ENCODE measurements around the gene MRPL37.
"Not testable (repeated sequence)": the region's sequence is repeated elsewhere in the genome, so short reads cannot be mapped to it uniquely, and the experiment has no call there.

MRPL37 gene

DNA sequence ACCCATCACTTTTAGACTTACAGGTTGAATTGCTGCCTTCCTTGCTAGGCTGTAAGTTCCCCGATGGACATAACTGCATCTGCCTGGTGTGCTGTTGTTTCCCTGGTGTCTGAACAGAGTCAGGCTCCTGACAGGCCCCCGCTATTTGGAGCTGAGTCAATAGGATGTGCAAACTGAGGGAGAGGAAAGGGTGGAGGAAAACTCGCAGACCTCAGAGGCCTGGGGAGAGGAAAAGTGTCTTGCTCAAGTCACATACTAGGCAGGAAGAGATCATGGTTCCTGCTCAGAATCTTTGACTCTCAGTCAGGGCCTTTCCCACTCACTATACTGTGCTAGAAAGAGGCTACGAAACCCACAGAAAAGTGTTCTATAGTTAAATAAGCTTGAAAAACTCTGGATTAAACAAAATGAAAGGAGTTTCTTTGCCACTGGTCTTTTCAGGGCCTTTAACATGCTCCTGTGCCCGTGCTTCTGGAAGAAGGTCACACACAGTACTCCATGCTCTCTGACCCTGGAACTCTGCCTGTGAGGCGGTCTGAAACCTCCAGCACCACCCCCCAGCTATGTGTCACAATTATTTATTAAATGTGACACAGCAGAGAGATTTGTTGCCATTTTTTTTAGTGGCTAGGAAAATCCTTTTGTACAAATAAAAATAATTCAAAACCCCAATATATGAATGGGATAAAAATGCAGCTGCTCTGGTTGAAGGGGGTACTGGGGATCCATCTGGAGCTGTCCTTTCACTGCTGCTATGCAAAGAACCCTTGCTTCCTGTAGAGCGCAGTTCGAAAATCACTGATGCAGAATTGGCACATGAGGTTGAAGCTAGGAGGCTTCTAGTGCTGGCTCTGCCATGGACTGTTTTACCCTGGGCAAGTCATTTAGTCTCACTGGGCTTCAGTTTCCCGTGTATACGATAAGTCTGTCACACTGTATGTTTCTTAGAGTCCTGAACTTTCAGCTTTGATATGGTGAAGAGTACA, 27.1 kb upstream of the MRPL37 start:
- no peak for DNase-seq

GRCh38 chr1:54173681-54174080, 26.3 kb upstream of the MRPL37 start:
- no peak for DNase-seq

GRCh38 chr1:54174106-54174505, 25.9 kb upstream of the MRPL37 start:
- DNase-seq: no peak

GRCh38 chr1:54176621-54177327, 23.2 kb upstream of the MRPL37 start:
- DNase-seq: no peak

- no peak for DNase-seq
These were observed 22.2 kb upstream of the MRPL37 start for GRCh38 chr1:54177726-54178125.

- no peak for DNase-seq
These were observed 21.5 kb upstream of the MRPL37 start for GRCh38 chr1:54178296-54179070.

- no peak for DNase-seq
These were observed 19.1 kb upstream of the MRPL37 start for GRCh38 chr1:54180701-54181360.

- no peak for DNase-seq
These were observed 13.9 kb upstream of the MRPL37 start for GRCh38 chr1:54186056-54186455.

DNA sequence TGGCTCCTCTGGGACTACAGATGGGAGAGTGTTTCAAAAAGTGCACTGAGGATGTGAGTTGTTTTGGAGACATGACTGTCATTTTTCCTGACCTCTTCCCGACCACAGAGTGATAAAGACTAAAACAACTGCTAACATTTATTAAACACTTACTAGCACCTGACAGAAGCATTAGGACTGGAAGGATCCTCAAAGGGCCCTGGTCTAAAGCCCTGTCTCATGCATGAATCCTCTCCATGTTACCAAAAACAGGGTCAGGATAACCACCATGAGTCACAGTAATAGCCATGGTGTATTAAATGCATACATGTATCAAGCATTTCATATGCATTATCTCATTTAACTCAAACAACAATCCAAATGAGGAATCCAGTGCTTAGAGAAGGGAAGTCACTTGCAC, 11.7 kb upstream of the MRPL37 start:
- no peak for DNase-seq

- no peak for DNase-seq
These were observed 9.4 kb upstream of the MRPL37 start for GRCh38 chr1:54190526-54190925.

- DNase-seq: no peak
These were observed 8.4 kb upstream of the MRPL37 start for GRCh38 chr1:54191525-54191924.

DNA sequence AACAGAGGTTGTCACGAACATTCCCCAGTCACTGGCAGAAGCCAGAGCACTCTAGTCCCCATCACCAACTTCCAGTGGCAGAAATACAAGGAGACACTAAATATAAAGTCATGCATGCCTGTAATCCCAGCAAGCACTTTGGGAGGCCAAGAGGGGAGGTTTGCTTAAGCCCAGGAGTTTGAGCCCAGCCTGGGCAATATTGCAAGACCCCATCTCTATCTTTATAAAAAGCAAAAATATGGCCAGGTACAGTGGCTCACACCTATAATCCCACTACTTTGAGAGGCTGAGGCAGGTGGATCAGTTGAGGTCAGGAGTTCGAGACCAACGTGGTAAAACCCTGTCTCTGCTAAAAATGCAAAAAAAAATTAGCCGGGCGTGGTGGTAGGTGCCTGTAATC, 6.5 kb upstream of the MRPL37 start:
- no peak for DNase-seq

DNA sequence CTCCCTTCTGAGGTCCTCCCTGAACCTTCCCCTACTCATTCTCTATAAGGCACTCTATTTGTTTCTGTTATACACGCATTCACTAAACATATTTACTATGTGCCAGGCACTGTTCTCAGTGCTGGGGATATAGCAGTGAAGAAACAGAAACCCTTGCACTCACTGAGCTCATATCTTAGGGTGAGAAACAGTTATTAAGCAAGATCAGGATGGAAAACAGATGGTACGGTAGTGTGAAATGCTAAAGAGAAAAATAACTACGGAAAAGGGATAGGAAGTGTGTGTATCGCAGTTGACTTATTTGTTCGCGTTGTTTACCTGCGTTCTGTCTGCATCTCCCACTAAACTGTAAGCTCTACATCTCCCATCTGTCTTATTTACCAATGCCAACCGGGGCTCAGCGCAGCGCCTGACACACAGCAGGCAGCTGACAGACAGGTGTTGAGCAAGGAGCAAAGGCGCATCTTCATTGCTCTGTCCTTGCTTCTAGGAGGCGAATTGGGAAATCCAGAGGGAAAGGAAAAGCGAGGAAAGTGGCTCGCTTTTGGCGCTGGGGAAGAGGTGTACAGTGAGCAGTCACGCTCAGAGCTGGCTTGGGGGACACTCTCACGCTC, 709 bp upstream of the MRPL37 start:
- no peak for DNase-seq

DNA sequence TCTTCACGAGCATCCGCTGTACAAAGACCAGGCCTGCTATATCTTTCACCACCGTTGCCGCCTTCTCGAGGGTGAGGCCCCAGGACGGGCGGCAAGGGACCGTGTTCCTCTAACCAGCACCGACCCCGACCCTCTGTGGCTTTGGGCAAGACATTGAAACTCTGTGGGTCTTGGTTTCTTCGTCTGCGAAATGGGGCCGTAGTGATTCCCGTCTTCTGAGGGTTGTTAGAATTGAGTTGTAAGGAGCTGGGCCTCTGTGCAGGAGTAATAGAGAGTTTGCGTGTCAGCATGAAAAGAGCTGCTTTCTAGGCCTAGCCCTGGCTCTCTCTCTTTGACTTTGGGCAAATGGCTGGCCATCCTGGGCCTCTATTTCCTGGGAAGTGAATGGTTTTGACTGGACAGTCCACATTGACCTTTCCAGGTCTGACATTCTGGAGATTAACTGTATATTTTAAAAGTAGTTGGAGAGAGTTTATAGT, 591 bp downstream of the MRPL37 start:
- DNase-seq: no peak

DNA sequence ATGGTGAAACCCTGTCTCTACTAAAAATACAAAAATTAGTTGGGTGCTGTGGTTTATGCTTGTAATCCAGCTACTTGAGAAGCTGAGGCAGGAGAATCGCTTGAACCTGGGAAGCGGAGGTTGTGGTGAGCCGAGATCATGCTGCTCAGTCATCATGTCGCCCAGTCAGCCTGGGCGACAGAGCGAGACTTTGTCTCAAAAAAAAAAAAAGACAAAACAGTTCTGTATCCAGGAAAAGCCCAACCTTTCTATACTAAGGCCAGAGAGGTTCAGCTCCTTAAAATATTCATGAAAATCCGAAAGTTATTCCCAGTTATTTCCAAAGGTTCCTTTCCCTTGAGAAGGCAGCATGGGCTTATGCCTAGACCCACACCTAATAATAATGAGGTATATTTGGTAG, 4.2 kb downstream of the MRPL37 start:
- no peak for DNase-seq

GRCh38 chr1:54207287-54207686, 7.3 kb downstream of the MRPL37 start:
- no peak for DNase-seq

DNA sequence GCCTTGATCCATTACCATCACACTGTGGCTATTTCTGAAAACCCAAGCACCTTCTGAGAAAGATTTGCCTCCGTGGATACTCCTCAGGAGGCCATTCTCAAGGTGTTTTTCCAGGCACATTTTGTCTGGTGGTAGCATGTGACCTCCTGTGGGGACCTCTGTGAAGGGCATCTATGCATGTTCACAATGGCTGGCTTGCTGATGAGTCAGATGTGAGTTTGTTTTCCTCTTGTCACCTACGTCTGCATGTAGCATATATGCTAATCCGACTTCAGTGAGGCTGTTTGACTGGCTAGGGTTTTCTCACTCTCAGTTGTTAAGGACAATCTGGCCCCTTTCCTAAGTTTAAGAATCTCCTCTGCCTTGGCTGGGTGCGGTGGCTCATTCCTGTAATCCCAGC, 7.9 kb downstream of the MRPL37 start:
- not testable (repeated sequence) for DNase-seq

GRCh38 chr1:54212872-54213271, 12.9 kb downstream of the MRPL37 start:
- DNase-seq: no peak

DNA sequence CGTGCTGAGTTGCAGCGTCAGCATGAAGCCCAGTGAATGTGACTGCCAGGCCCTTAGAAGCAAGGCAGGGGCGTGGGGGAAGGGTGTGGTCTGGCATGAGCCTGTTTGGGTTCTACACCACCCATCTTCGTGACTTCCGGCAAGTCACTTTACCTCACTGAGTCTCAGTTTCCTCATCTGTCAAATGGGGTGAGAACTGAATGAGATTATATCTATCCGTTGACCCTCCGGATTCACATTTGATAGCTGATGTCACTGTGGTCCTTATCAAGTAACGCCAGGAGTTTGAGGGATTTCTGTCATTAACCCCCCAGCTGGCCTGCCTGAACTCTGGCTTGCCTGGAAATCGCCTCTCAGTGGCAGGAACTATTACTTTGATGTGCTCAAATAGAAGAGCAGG, 15.6 kb downstream of the MRPL37 start:
- no peak for DNase-seq

DNA sequence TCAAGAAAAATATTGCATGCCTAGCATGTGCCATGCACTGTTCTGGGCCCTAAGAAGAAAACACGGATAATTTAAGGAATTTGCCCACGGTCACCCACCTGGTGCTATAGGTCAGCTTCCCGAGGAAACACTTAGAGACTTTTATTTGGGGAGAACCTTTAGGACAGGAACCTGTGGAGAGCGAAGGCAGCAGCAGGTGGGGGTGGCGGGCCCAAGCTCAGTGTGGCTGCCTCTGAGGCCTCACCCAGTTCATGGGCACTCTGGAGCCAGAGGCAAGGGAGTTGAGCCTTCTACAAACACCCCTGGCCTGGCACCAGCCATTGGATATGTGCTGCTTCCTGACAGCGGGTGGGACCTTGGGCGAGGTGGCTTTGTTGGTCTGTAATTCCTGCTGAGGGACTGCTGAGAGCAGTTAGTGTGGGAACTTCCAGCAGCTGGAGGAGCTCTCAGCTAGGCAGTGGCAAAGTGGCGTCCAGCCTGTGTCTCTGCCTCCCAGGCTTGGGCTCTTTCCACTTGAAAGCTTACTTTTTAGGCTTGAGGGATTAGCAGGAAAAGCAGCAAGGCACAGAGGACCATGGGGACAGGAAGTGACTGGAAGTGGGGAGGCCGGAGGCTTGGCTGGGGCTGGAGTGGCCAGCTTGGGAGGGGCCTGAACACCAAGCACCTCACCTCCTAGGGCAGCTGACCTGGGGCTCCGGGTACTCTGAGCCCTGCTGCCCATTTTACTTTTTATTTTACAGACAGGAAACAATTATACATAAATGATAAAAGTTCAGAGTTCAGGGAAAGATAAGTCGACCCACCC, 19.1 kb downstream of the MRPL37 start:
- DNase-seq: no peak

DNA sequence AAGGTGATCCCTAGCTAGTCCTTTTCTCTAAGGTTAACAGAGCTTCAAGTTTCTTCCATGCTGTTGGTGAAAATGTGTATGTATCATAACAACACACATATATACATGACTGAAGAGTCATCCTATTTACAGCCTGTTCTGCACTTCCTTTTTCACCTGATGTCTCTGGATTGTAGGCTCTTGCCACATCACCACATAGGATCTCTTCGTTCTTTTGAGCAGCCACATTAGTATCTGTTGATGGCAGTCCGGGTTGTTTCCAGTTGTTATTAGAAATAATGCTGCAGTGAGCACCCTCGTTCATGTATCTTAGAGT, 19.7 kb downstream of the MRPL37 start:
- DNase-seq: no peak

All from CD4-positive, alpha-beta T cell treated with Interleukin-17A for 4 hours (primary cell).